Measurements from ENCODE around the gene HNRNPF.
"Not testable (repeated sequence)": the region's sequence is repeated elsewhere in the genome, so short reads cannot be mapped to it uniquely, and the experiment has no call there.

Gene HNRNPF

DNA sequence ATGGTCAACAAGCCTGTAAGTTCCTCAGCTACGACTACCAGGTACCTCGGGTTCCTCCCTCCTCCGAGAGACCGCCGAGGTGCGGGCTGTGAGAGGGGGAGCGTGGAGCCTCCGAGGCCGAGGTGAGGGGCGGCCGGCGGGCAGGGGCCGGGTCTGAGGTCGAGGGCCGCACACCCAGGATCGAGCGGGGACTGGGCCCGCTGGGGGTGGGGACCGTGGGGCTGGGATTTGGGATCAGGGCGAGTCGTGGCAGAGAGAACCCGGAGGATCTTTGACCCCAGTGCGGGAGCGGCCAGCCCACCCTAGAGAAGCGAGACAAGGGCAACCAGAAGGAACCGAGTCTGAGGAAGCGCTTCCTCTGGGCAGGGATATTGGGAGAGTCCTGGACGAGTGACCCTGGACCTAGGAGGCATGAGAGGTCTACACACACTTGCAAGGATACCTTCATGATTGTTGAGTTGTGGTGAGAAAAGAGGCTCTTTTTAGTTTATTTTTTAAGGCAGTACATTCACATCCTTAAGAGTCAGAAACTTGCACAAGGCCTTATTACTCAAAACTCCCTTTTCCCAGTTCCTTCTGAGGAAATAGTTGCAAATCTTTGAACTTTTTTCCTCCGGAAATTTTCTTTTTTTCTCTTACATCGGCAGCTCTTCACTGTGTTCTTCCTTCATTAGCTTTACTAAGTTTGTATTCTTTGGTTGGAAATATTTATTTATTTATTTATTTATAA lies 28.3 kb upstream of the HNRNPF start:
- in situ Hi-C loops (cut with HindIII; ENCODE audit: low pct_unique_long_range_greater_than_20kb, low sequenced_read_pairs): no loop called here
- TF ChIP-seq JUND (IDR thresholded peaks at IDR 0.05; ENCODE audit: low read depth): no peak
- peak; percentile 16 to 41 for DNase-seq (ENCODE audit: low read depth in 1 of 2, low spot score in 1 of 2)

DNA sequence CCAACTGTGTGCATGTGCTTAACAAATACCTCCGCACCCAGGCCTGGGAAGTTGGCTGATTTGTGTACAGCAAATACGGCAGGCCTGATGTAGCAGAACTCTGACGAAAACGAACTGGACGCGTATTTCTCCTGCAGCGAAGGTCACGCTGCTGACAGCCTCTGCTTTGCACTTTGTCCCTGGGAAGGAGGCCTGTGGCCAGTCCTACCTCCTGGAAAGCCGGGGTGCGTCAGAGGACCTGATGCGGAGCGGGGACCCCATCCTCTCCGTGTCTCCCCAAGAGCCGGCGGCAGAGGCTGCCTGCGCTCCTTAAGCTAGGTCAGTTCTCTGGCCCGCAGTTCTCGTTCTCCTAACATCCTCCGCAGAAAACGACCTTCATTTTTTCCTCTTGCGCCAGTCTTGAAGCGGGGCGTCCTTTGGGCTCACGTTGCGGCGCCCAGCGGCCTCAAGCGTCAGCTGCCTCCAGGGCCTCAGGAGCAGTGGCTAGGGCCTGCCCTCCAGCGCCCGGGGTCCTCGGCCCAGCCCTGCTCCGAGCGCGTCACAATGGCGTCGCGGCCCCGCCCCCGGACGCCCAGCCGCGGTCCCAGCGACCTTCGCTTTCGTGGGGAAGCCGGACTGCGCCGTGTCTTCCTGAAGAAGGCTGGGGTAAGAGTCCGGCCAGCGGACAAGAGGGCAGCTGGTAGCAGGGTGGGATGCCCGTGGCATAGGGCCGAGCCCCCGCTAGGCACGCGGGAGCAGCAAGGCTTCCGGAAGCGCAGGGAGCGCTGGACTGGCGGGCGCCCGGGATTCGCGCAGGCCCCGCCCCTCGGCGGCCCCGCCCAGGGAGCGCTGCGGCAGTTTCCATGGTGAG lies 27.5 kb upstream of the HNRNPF start, which contains the start of gene ZNF487:
ZNF487 (plus strand) TSS at position 821 of the 850 bp plus-strand sequence. CDS start 38,703 bp downstream, outside the sequence.
- in situ Hi-C loops (cut with HindIII; ENCODE audit: low pct_unique_long_range_greater_than_20kb, low sequenced_read_pairs): no loop called here
- peak; percentile 92 to 95 for DNase-seq (ENCODE audit: low read depth in 1 of 2, low spot score in 1 of 2)
- no peak for TF ChIP-seq JUND (IDR thresholded peaks at IDR 0.05; ENCODE audit: low read depth)

DNA sequence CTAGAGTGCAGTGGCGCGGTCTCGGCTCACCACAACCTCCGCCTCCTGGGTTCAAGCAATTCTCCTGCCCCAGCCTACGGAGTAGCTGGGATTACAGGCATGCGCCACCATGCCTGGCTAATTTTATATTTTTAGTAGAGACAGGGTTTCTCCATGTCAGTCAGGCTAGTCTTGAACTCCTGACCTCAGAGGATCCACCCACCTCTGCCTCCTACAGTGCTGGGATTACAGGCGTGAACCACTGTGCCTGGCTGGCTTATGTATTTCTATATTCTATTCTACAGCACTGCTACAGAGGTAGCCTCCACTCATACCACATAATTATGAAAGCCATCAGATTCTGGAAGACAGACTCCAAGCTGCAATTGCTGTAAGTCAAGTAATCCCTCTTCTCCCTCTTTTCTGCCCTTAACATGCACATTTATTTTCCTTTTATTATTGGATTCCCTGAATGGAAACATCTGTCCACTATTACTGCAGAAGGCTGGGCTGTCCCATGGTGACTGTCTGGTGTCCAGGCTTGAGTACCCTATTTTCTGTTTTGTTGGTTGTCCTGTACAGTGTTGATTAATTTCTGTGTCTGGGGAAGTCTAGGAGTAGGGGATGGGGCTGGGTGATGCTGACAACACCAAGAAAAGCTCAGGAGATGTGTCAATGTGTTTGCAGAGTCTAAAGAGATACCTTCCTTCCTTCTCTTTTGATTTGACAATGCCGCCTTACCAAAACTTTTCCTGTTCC lies 22.1 kb upstream of the HNRNPF start:
- in situ Hi-C loops (cut with HindIII; ENCODE audit: low pct_unique_long_range_greater_than_20kb, low sequenced_read_pairs): no loop called here
- TF ChIP-seq JUND (IDR thresholded peaks at IDR 0.05; ENCODE audit: low read depth): no peak
- no peak for DNase-seq (ENCODE audit: low read depth in 1 of 2, low spot score in 1 of 2)

DNA sequence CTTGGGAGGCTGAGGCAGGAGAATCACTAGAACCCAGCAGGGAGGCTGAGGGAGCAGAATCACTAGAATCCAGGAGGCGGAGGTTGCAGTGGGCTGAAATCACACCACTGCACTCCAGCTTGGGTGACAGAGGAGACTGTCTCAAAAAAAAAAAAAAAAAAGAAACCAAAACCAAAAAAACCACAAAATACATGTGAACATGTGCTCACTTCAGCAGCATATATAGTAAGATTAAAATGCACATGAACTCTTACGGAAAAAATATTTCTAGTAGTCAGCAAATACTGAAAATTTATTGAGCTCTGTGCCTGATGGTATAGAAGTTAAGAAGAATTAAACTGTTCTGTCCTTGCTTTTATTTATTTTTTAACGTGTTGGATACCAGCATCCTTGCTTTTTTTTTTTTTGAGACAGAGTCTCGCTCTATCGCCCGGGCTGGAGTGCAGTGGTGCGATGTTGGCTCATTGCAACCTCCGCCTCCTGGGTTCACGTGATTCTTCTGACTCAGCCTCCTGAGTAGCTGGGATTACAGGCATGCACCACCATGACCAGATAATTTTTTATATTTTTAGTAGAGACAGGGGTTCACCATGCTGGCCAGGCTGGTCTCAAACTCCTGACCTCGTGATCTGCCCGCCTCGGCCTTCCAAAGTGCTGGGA lies 18.3 kb upstream of the HNRNPF start:
- no peak for TF ChIP-seq JUND (IDR thresholded peaks at IDR 0.05; ENCODE audit: low read depth)
- no peak for DNase-seq (ENCODE audit: low read depth in 1 of 2, low spot score in 1 of 2)
- in situ Hi-C loops (cut with HindIII; ENCODE audit: low pct_unique_long_range_greater_than_20kb, low sequenced_read_pairs): no loop called here

DNA sequence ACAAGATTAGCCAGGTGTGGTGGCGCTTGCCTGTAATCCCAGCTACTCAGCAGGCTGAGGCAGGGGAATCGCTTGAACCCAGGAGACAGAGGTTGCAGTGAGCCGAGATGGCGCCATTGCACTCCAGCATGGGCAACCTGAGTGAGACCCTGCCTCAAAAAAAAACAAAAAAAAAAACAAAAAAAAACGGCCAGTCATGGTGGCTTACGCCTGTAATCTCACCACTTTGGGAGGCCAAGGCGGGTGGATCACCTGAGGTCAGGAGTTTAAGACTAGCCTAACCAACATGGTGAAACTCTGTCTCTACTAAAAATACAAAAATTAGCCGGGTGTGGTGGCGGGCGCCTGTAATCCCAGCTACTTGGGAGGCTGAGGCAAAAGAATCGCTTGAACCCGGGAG lies 17.5 kb upstream of the HNRNPF start:
- in situ Hi-C loops (cut with HindIII; ENCODE audit: low pct_unique_long_range_greater_than_20kb, low sequenced_read_pairs); DNase-seq (ENCODE audit: low read depth in 1 of 2, low spot score in 1 of 2): not testable (repeated sequence)

DNA sequence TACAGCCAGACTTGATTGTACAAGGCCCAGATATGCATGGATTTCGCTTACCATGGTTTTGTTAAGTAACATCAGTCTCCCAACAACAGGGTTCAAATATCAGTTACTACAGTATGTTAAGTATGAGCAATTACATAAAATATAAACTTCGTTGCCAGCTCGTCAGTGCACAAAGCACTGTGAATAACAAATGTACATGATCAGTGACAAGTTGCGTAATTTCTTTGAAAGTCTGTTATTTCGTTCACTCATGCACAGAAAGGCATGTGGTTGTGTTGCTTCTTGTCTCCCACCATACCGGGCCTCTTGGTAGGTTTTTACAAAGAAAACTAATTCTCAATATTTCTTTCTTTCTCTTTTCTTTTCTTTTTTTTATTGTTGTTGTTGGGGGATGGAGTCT lies 15.4 kb upstream of the HNRNPF start:
- in situ Hi-C loops (cut with HindIII; ENCODE audit: low pct_unique_long_range_greater_than_20kb, low sequenced_read_pairs): no loop called here
- TF ChIP-seq JUND (IDR thresholded peaks at IDR 0.05; ENCODE audit: low read depth): no peak
- DNase-seq (ENCODE audit: low read depth in 1 of 2, low spot score in 1 of 2): no peak

DNA sequence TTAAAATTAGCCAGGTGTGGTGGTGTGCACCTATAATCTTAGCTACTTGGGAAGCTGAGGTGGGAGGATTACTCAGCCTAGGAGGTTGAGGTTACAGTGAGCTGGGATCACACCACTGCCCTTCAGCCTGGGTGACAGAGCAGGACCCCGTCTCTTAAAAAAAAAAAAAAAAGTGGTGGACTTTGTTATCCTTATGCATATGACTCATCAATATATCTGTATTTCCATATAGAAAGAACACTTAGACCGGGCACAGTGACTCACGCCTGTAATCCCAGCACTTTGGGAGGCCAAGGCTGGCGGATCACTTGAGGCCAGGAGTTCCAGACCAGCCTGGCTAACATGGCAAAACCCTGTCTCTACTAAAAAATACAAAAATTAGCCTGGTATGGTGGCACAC lies 13.0 kb upstream of the HNRNPF start:
- in situ Hi-C loops (cut with HindIII; ENCODE audit: low pct_unique_long_range_greater_than_20kb, low sequenced_read_pairs); DNase-seq (ENCODE audit: low read depth in 1 of 2, low spot score in 1 of 2): not testable (repeated sequence)

DNA sequence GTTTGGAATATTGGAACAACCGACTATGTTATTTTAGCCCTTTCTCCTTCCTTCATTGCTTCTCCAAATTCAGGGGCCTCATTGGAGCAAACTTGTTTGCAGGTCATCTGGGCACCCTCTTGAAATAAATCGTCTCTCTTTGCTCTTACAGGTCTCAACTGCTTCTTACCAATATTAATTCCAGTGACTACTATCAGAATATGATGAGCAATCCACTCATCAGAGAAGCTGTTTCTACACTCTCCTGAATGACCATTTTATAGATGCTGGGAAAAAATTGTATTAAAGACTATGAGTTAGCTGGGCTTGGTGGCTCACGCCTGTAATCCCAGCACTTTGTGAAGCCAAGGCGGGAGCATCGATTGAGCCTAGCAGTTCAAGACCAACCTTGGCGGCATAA lies 12.5 kb upstream of the HNRNPF start:
- in situ Hi-C loops (cut with HindIII; ENCODE audit: low pct_unique_long_range_greater_than_20kb, low sequenced_read_pairs): no loop called here
- no peak for DNase-seq (ENCODE audit: low read depth in 1 of 2, low spot score in 1 of 2)
- no peak for TF ChIP-seq JUND (IDR thresholded peaks at IDR 0.05; ENCODE audit: low read depth)

DNA sequence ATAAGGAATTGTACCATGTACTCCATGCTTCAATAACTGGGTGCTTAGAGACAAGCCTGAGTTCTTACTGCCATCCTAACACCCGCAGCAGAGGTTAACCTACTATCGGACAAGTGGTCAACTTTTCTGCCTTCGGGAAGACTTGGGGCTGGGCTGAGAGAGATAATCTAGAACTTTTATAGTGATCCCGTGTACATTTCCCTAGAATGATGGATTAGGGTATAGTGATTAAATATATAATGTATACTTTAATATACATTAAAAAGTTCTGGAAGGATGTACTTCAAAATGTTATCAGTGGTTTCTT lies 12.2 kb upstream of the HNRNPF start:
- no peak for TF ChIP-seq JUND (IDR thresholded peaks at IDR 0.05; ENCODE audit: low read depth)
- no peak for DNase-seq (ENCODE audit: low read depth in 1 of 2, low spot score in 1 of 2)
- in situ Hi-C loops (cut with HindIII; ENCODE audit: low pct_unique_long_range_greater_than_20kb, low sequenced_read_pairs): no loop called here

DNA sequence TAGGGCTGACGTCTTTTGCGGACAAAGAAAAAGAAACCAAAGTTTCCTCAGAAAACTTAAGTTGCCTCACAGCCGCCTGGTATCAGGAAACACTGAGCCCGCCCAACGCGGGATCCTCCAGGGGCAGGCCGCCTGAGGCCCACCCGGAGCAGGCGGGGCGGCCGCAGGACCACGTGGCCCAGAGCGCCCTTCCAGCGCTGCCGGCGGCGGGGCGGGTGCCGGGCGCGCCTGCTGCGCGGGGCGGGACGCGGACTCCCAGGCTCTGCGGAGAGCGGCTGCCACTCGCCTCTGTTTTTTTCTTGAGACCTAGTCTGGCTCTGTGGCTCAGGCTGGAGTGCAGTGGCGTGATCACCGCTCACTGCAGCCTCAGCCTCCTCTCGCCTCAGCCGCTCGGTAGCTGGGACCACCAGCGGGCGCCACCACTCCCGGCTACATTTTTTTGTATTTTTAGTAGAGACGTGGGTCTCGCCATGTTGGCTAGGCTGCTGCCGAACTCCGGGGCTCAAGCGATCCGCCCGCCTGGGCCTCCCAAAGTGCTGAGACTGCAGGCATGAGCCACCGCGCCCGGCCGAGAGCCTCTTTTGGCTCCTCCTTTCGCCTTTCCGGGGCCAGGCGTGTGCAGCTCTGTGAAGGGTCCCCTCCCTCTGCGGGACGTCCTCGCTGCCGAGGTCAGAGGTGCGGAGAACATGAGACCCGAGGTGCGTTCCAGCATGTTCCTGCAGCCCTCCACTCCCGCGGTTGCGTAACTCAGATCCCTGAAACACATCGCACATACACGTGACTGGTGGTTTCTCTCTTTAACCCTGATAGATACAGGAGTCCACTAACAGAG lies 11.6 kb upstream of the HNRNPF start:
- TF ChIP-seq JUND (IDR thresholded peaks at IDR 0.05; ENCODE audit: low read depth): no peak
- peak; percentile 58 to 74 for DNase-seq (ENCODE audit: low read depth in 1 of 2, low spot score in 1 of 2)
- in situ Hi-C loops (cut with HindIII; ENCODE audit: low pct_unique_long_range_greater_than_20kb, low sequenced_read_pairs): no loop called here

DNA sequence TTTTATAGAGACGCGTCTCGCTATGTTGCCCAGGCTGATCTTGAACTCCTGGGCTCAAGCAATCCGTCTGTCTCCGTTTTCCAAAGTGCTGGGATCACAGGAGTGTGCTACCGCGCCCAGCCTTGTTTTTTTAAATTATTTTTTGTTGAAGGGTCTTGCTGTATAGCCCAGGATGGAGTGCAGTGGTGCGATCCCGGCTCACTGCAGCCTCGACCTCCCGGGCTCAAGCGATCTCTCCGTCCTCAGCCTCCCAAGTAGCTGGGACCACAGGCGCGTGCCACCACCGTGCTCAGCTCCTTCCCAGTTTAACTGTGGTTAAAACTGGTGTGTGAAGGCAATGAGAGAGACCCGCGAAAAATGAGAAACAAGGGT lies 11.0 kb upstream of the HNRNPF start:
- in situ Hi-C loops (cut with HindIII; ENCODE audit: low pct_unique_long_range_greater_than_20kb, low sequenced_read_pairs): no loop called here
- no peak for DNase-seq (ENCODE audit: low read depth in 1 of 2, low spot score in 1 of 2)
- TF ChIP-seq JUND (IDR thresholded peaks at IDR 0.05; ENCODE audit: low read depth): no peak
